Measurements from ENCODE around the gene AAGAB.
A peak's percentile ranks its signal among the peaks of the same experiment; 100 is the strongest.

The AAGAB gene

DNA sequence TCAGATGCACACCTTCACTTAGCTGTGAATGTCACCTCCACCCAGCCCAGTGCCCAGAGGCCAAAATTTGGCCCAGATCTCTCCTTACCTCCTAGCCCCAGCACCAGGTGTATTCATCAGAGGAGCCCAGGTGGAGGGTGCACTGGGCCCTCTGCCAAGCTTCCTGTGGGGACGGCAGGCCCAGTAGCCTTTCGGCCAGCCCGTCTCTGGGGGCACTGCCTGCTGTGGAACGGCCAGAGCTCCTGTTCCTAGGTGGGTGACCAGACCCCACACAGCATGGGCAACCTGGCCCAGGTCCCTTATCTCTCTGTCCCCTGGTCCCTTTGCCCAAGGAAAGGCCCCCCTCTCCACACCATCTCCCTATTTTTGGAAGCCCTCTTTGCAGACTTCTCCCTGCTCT, 67.8 kb downstream of the AAGAB start:
- no peak for DNase-seq

DNA sequence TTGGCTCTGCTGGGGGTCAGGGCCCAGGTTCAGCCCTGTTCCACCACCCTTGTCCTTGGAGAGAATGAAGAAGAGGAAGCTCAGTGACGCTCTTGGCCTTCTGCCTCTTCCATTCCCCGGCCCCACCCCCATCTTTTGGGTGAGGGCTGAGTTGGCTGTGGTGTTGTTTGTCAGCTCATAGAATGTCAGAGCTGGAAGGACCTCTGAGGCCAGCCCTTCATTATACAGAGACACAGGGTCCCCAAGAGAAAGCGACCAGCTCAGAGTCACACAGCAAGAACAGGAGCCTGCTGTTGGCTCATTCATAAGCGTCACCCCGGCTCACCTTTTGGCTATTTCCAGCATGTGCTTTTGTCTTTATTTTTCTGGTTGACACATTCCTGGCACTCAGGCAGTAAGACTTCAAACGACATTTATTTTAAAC, 68.2 kb downstream of the AAGAB start:
- peak in 1 of 2 donors; percentile 22 for DNase-seq

DNA sequence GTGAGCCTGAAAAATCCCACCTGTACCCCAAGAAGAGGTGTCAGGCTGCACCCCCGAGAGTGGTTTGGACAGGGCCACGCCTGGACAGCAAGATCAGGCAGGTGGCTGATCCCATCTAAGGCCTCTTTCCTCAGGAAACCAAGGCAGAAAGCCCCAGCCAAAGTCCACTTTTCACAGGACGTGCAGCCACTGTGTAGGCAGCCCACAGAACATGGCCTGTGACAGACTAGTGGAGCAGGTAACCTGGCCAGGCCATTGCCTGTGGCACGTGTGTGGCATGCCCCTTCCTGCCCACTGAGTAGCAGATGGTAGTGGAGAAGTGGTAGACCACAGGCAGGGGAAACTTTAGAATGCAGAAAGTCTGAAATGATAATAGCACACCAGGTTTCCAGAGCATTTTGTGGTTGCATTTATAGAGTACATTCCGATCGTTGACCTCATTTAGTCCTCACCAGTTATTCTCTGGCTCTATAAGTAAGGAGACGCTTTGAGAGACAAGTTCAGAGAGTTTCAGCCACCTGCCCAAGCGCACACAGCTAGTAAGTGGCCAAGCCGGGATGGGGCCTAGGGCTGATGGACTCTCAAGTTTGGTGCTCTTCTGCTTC, 68.7 kb downstream of the AAGAB start:
- no peak for DNase-seq

DNA sequence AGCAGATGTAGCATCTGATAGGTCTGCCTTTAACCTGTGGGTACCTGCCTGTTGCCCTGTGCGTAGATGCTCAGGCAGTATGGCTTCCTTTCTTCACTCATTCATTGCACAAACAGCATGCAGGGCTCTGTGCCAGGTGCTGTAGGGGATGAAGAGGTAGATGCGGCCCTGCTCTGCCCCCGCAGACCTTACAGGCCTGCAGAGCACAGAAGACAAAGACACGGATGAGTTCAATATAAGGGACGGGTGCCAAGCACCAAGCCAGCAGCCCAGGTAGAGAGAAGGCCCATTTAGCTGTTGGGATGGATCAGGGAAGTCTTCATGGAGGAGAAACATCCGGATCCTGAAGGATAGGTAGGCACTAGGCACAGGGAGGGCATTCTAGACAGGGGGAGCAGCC, 69.4 kb downstream of the AAGAB start:
- no peak for DNase-seq

DNA sequence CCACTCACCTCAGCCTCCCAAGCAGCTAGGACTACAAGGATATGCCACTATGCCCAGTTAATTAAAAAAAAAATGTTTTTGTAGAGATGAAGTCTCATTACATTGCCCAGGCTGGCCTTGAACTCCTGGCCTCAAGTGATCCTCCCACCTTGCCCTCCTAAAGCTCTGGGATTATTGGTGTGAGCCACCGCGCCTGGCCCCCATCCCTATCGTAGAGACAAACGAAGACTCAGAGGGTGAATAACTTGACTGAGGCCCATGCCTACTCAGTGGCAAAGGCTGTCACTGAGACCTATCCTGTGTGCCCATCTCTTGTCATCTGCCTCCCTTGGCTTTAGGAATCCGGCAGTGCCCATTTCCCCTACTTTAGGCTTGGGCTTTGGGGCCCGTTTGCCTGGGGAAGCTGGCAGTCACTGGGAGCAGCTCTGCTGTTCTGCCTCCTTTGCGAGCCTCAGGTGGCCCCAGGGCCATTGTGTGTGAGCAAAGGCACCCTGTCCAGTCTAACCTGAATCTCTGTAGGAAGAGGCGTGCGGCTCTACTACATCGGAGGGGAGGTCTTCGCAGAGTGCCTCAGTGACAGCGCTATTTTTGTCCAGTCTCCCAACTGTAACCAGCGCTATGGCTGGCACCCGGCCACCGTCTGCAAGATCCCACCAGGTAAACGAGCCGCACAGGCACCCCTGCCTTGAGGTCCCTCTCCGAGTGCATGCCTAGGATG, 70.1 kb downstream of the AAGAB start:
- no peak for DNase-seq

DNA sequence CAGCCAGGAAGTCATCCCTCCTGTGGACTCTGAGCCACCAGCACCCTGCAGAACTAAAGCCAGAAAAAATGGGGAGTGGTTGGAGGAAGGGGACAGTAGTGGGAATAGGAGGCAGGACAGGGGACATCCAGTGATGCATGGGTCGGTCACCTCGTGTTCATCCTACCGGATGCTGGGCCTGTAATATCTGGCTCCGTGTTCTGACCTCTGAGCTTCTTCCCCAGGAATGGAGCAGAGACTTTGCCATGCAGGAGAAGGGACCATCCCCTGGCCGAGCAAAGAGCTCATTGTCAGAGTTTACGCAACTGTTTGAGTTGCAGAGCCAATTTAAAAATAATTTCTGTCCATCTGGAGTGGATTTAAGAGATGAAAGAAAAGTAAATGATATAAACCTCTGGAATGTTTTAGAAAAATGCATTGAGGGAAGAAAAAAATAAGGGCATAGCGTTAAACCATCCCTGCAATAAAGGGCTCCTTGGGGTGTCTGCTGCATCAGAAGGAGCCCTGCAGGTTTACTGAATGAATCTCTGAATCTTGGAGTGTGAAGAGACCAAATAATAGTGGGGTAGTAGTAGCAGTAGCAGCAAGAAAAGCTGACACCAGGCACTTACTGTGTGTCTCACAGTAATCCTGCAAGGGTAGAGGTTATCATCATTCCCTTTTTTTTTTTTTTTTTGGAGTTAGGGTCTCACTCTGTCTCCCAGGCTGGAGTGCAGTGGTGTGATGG, 70.9 kb downstream of the AAGAB start:
- DNase-seq: no peak

DNA sequence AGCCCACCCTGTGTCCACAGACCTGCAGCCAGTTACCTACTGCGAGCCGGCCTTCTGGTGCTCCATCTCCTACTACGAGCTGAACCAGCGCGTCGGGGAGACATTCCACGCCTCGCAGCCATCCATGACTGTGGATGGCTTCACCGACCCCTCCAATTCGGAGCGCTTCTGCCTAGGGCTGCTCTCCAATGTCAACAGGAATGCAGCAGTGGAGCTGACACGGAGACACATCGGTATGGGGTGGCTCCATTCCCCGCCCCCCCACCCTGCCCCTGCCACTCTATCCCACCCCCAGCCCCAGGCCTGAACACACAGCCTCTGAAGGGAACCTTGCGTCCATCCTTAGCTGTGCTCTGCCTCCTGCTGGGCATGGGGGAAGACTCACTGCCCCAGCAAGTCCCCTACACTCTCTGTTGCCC, 73.2 kb downstream of the AAGAB start:
- DNase-seq: no peak

DNA sequence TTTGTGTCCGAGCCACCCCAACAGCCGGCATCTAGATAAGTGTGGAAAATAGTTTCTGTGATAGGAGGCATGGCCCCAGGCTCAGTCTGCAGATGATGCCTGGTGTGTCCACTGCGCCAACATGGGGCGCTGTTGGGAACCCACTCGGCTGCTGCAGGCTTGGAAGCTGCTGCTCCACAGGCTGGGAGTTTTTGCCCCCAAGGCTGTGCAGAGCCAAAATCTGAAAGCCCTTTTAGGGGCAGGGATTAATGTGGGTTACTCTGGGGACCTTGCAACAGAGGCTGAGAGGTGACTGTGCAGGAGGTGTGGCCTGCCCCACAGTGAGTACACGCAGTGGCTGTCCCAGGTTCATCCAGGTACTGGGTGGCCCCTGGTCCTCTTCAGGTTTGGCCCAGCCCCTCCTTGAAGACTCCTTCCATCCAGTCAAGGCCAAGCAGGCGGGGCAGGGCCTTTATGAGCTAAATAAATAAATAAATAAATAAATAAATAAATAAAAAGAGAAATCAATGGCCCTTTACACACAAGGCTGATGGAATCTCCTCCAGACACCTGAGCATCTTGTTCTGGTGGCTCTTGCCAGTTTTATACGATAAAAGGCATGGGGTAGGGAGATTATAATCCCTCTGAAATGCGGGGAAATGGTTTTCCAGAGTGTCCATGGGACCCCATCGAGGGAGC, 73.8 kb downstream of the AAGAB start:
- DNase-seq: no peak

DNA sequence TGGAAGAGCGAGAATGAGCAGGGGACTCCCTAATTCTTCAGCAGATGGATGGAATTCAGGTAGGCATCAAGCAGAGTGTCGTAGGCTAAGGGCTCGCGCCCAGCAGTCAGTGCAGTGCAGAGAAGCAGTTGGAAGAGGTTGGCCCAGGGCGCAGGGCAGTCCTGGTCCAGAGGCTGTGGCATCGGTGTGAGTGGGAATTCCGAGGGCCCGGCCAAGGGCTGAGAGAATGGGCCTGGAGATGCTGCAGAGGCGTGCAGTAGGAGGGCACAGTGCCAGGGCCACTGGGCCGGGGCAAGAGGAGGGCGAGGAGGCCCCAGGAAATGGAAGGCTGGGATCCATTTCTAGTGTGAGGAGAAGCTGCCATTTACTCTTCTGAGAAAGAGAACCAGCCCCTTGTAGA, 74.4 kb downstream of the AAGAB start:
- DNase-seq: no peak

DNA sequence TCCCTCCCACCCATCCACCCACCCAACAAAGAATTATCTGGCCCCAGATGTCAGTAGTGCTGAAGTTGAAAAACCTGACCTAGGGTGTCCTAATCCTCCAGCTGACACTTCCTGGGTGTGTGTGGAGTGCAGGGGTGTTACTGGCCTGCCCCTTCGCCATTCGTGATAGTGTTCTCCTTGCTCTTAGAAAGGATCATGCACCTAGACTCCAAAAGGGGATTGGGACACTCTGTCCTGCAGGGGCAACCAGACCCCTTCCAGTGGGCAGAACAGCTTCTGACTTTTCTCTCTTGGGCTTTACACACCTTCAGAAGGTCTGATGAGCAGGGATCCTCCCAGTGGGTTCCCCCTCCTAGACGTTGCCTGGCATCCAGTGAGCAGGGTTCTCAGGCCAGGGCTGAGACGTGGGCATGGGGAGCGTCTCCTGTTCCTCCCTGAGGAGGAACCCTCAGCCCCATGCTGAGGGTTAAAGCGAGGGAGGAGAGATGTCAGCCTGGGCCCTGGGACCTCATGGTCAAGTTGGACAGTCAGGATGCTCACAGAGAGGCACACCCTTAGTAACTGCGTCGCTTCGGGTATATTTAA, 75.0 kb downstream of the AAGAB start:
- no peak for DNase-seq

DNA sequence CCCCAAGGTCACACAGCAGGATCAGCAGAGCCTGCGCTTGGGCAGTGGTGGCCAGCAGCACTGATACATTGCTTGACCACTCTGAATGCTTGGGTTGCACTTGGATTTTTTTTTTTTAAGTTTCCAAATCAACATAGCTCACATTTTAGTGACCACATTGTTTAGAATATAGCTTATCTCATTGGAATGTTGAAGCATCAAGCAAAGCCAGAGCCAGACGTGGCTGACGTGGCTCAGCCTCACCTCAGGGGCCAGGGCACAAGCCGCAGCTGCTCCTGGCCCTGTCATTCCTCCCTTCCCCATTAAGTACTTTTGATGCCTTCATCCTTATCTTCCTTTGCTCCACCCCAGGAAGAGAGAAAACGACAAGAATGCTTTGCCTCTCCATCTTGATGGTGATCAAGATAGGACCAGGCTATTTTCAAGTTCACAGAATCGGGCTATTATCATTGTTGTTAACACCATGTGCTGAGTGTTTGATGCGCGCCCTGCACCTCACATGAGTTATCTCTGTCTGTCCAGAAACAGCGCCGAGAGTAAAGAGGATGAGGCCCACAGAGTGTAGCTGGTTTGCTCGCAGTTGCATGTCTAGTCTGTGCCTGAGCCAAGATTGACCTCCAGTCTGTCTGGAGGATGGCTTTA, 75.8 kb downstream of the AAGAB start:
- DNase-seq: no peak

DNA sequence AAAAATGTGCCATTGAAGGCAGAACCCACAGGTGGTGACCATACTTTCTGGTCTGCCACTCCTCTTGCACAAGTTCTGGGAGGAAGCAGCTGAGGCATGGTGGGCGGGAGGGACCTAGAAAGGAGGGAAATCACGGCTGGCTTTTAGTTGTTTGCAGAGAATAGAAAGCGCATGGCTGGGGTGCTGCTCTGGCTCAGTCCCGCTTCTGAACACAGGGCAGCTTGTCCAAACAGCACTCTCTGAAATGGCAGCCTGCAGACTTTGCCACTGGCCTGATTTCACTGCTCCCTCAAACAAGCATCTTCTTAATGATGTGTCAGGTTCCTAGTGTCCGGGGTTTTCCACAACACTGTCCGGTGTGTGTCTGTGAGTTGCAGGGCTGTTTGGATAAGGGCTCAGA, 76.7 kb downstream of the AAGAB start:
- peak; percentile 64 to 65 for DNase-seq

DNA sequence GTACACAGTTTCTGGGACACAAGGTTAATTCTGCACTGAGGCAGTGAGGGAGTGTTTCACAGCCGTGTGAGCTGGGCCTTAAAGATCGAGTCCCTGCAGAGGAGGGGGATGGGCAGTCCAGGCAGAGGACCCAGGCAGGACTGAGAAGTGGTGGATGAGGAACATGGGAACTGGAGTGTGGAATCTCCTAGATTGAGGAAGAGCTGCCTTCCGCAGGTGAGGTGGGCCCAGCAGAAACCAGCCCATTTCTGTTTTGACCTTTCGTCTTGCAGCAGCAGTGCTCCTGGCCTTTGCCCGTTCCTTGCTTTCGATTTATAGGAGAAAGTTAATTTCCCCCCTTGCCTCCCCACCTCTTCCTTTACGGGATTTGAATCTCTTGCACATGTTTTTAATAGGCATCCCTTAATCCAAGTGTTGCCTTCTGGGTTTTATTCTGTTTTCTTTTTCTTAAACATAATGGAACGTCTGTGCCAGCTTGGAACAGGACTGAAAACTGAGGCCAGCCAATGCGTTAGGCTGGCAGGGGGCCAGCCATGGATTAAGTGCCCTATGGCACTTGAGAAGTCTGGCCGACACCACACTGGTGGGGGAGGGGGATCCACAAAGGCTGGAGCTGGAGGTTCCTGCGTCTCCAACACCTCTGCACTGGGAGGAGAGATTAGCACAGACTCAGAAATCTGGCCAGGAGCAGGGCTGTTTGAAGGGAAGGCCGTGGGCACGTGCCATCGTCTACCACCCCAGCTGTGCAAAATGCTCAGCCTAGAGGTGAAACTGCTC, 78.1 kb downstream of the AAGAB start:
- DNase-seq: no peak

DNA sequence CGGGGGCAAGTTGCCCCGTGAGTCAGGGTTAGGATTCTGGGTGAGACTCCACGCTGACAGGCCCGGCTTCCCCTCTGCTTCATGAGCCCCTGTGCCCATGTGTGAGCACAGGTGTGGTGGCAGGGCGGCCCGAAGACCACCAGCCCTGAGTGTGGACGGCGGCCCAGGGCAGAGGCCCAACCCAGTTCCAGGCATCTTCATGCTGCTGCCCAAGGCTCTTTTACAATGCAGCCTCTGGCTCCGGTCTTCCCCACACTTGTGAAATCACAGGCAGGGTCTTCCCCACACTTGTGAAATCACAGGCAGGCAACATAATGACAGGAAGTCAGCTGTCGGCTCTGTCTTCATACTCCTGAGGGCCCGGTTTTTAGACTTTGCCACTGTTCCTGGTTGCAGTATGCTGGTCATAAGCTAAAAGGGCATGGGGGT, 78.8 kb downstream of the AAGAB start:
- peak; percentile 94 for DNase-seq

DNA sequence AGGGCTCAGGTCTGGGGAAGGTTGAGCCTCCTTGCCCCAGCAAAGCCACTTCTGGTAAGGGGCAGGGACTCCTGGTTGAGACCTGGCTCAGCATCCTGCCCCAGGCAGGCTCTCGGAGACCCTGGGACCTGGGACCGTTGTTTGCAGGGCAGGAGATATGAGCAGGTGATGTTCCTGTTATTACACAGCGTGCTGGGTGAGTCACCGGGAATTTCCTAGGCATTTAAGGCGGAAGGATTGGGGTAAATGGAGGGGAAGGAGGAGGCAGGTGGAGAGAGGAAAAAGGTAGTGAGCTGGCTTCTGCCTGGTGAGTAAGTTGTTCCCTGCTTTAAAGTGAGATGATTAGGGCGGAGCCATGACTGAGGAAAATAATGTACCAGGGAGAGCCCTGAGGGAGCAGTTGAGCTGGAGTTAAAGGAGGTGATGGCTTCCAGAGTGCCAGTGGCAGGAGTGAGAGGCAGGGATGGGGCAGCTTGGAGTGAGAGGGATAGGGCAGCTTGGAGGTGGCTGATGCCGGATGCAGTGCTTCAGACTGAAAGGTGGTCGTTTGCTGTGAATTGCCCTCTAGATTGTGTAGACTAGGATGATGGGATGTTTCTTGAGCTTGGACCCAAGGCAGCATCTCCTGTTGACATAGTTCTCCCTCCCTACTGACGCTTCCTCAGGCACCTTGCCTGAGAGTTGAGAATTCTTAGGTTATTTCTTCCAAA, 79.4 kb downstream of the AAGAB start:
- no peak for DNase-seq

DNA sequence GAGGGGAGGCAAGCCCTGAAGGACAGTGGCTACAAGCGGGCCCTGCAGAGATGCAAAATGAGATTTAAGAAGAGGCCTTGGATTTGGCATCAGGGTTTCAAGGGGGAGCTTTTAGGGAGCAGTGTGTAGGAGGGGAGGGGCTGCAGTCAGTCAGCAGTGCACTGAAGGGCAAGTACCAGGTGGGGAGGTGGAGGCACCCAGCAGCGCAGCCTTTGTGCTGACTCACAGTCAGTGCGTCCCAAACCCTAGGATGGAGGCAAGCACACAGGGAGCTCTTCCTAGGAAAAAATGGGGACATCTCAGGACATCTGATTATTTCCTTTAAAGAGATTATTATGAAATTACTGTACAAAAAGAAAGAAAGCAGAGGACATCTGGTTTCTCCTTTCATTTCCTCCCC, 80.0 kb downstream of the AAGAB start:
- no peak for DNase-seq

DNA sequence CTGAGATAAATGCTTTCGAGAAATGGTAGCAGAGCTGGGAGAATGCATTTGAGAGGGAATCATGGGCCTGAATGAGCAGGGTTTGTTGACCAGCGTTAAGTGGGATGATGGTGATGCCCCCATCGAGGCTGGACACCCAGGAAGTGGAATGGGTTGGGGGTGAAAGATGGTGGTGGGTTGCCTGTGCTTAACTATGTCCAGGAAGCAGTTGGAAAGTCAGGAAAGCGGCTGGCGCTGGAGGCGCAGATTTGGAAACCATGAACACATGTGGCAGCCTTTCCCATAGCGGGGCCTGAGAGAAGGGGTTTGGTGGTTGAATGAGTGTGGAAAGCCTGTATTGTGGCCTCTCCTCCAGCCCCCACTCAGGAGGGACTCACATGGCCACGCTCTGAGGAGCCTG, 80.7 kb downstream of the AAGAB start:
- DNase-seq: no peak

DNA sequence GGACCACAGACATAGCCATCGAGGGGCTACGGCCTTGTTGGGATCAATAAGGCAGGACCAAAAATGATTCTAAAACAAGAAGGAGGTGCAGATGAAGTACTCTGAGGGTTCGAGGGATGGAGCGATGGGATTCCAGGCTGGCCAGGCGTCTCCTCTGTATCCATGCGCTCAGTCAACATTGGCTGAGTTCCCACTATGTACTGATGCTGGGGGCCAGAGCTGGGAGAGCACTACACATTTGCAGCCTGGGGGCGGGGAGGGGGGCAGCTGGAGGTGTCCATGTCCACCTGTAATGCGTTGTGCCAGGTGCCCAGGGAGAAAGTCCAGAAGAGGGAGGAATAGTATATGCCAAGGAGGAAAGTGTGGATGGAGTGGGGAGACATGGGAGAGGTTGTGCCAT, 81.5 kb downstream of the AAGAB start:
- no peak for DNase-seq

DNA sequence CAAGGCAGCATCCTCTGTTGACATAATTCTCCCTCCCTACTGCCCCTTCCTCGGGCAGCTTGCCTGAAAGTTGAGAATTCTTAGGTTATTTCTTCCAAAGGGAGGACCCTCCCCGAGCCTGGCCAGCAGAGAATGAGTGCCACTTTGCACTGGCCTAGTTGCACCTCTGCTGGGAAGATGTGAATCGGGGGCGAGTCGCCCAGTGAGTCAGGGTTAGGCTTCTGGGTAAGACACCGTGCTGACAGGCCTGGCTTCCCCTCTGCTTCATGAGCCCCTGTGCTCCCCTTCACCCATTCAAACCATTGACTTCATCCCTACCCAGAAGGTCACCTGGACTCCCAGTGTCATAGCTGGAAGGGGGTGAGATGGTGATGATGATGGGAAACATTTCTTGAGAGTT, 82.3 kb downstream of the AAGAB start:
- no peak for DNase-seq

DNA sequence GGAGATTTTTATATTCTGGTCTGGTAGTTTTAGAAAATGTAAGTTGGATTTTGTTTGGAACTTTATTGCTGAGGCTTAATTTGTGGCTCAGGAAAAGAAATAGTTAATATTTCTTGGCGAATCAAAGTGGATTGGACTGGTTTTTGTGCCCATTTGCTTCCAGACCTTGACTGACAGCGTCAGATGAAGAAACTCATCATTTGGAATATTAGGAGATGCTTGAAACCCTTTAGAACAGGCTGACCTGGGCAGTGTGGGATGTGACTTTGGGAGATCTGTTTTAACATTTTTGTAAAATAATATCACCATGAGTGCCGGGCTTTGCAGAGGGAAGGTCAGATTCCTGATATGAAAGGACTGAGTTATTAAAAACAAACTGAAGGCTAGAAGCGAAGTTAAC, 83.0 kb downstream of the AAGAB start:
- DNase-seq: no peak

Data from inflammatory macrophage treated with lipopolysaccharide for 1 hour (primary cell).